ENCODE measurements around the gene AP3B1. TPM values are rescaled to one million over a fixed set of nuclear protein-coding genes. Genes with fewer than 3 reads are reported as not detected.

The AP3B1 gene
- total RNA-seq, 1 experiment from 2014 or later, result 39.7 TPM

- Mint-ChIP-seq H3K27ac (ENCODE audit: low read depth, unreplicated experiment) (no peak overlapping the region), H3K9me3 (ENCODE audit: unreplicated experiment) (no peaks in the 10 kb centered on the region), H3K4me3 (ENCODE audit: unreplicated experiment) (no peak overlapping the region), H3K4me1 (ENCODE audit: insufficient read depth, unreplicated experiment) (no peaks in the 10 kb centered on the region), H3K27me3 (ENCODE audit: insufficient read depth, unreplicated experiment) (no peaks in the 10 kb centered on the region), H3K36me3 (ENCODE audit: insufficient read depth, unreplicated experiment) (peaks cover 9% of the 10 kb centered on the region)
- POLR2A ChIA-PET, result no interaction called here
- no TSS peak for BruUV-seq (replicated peaks)
- TF ChIP-seq CTCF (IDR thresholded peaks at IDR 0.05; ENCODE audit: unreplicated experiment), result no peak
- DNase-seq (ENCODE audit: unreplicated experiment), result no peak
- intact Hi-C loops (cut with micrococcal nuclease), result no loop called here
- CTCF ChIA-PET, result interaction anchor here (1.1 kb wide), 2 partner anchors 11 to 12 kb away, joined by 3 read pairs; no protein-coding TSS in a partner anchor
Observed at GRCh38 chr5:78000191-78000590, 294.3 kb downstream of the AP3B1 start.

GRCh38 chr5:77999399-77999798 lies 295.1 kb downstream of the AP3B1 start:
- CTCF ChIA-PET, result no interaction called here
- no peak for TF ChIP-seq CTCF (IDR thresholded peaks at IDR 0.05; ENCODE audit: unreplicated experiment)
- BruUV-seq (replicated peaks), result no TSS peak
- peaks cover 9% of the 10 kb centered on the region for H3K36me3 Mint-ChIP-seq (ENCODE audit: insufficient read depth, unreplicated experiment)
- intact Hi-C loops (cut with micrococcal nuclease), result no loop called here
- POLR2A ChIA-PET, result no interaction called here
- no peak overlapping the region for H3K27ac Mint-ChIP-seq (ENCODE audit: low read depth, unreplicated experiment)
- no peak for DNase-seq (ENCODE audit: unreplicated experiment)
- no peaks in the 10 kb centered on the region for H3K4me1 Mint-ChIP-seq (ENCODE audit: insufficient read depth, unreplicated experiment)
- no peaks in the 10 kb centered on the region for H3K9me3 Mint-ChIP-seq (ENCODE audit: unreplicated experiment)
- no peak overlapping the region for H3K4me3 Mint-ChIP-seq (ENCODE audit: unreplicated experiment)
- no peaks in the 10 kb centered on the region for H3K27me3 Mint-ChIP-seq (ENCODE audit: insufficient read depth, unreplicated experiment)

GRCh38 chr5:77996943-77997342 lies 297.6 kb downstream of the AP3B1 start:
- Mint-ChIP-seq H3K36me3 (ENCODE audit: insufficient read depth, unreplicated experiment) (peaks cover 9% of the 10 kb centered on the region), H3K4me3 (ENCODE audit: unreplicated experiment) (no peak overlapping the region), H3K9me3 (ENCODE audit: unreplicated experiment) (no peaks in the 10 kb centered on the region), H3K27me3 (ENCODE audit: insufficient read depth, unreplicated experiment) (no peaks in the 10 kb centered on the region), H3K4me1 (ENCODE audit: insufficient read depth, unreplicated experiment) (no peaks in the 10 kb centered on the region), H3K27ac (ENCODE audit: low read depth, unreplicated experiment) (no peak overlapping the region)
- DNase-seq (ENCODE audit: unreplicated experiment), result no peak
- intact Hi-C loops (cut with micrococcal nuclease), result no loop called here
- ChIA-PET POLR2A (interaction anchor here (0.5 kb wide), 1 partner anchor 53 kb away, joined by 3 read pairs; no protein-coding TSS in a partner anchor), CTCF (interaction anchor here (1.6 kb wide), 1 partner anchor 436 kb away, joined by 9 read pairs; no protein-coding TSS in a partner anchor)
- BruUV-seq (replicated peaks), result no TSS peak
- TF ChIP-seq CTCF (IDR thresholded peaks at IDR 0.05; ENCODE audit: unreplicated experiment), result no peak

- H3K4me1 Mint-ChIP-seq (ENCODE audit: insufficient read depth, unreplicated experiment), result no peaks in the 10 kb centered on the region
- no peaks in the 10 kb centered on the region for H3K27me3 Mint-ChIP-seq (ENCODE audit: insufficient read depth, unreplicated experiment)
- no peak overlapping the region for H3K27ac Mint-ChIP-seq (ENCODE audit: low read depth, unreplicated experiment)
- no TSS peak for BruUV-seq (replicated peaks)
- peaks cover 9% of the 10 kb centered on the region for H3K36me3 Mint-ChIP-seq (ENCODE audit: insufficient read depth, unreplicated experiment)
- no peak overlapping the region for H3K4me3 Mint-ChIP-seq (ENCODE audit: unreplicated experiment)
- no peak for TF ChIP-seq CTCF (IDR thresholded peaks at IDR 0.05; ENCODE audit: unreplicated experiment)
- no peaks in the 10 kb centered on the region for H3K9me3 Mint-ChIP-seq (ENCODE audit: unreplicated experiment)
- intact Hi-C loops (cut with micrococcal nuclease), result no loop called here
- DNase-seq (ENCODE audit: unreplicated experiment), result no peak
- POLR2A ChIA-PET, result no interaction called here
- CTCF ChIA-PET, result interaction anchor here (1.2 kb wide), 1 partner anchor 10 kb away, joined by 3 read pairs; no protein-coding TSS in a partner anchor
Observed at GRCh38 chr5:77995793-77996409, 298.6 kb downstream of the AP3B1 start.

Measured in MCF 10A (cell line).